ENCODE measurements around the gene C1GALT1.
"Not testable (repeated sequence)": the region's sequence is repeated elsewhere in the genome, so short reads cannot be mapped to it uniquely, and the experiment has no call there.

The C1GALT1 gene

GRCh38 chr7:7228472-7228871 is 46.1 kb downstream of the C1GALT1 start:
- Histone ChIP-seq H3K4me1 (ENCODE audit: insufficient read depth, low read length) (peaks cover 10% of the 10 kb centered on the region; the same call in 1 of the 2 replicates), H3K9me3 (ENCODE audit: insufficient read depth, low read depth, low read length) (peaks cover 6% of the 10 kb centered on the region; the same call in 1 of the 2 replicates), H3K9ac (ENCODE audit: low read depth, low read length) (no peak overlapping the region), H3K27ac (ENCODE audit: low read length) (no peak overlapping the region), H3K4me3 (ENCODE audit: low read length) (no peak overlapping the region), H3K27me3 (ENCODE audit: insufficient read depth, low read length) (no peaks in the 10 kb centered on the region), H3K36me3 (ENCODE audit: insufficient read depth, low read depth, low read length) (peaks cover 4% of the 10 kb centered on the region; the same call in 1 of the 2 replicates)

GRCh38 chr7:7228967-7229366 is 46.6 kb downstream of the C1GALT1 start:
- Histone ChIP-seq H3K36me3 (ENCODE audit: insufficient read depth, low read depth, low read length) (peaks cover 4% of the 10 kb centered on the region; the same call in 1 of the 2 replicates), H3K9ac (ENCODE audit: low read depth, low read length) (no peak overlapping the region), H3K27ac (ENCODE audit: low read length) (no peak overlapping the region), H3K4me1 (ENCODE audit: insufficient read depth, low read length) (peaks cover 15% of the 10 kb centered on the region; the same call in 1 of the 2 replicates), H3K4me3 (ENCODE audit: low read length) (no peak overlapping the region), H3K27me3 (ENCODE audit: insufficient read depth, low read length) (no peaks in the 10 kb centered on the region), H3K9me3 (ENCODE audit: insufficient read depth, low read depth, low read length) (peaks cover 6% of the 10 kb centered on the region; the same call in 1 of the 2 replicates)

DNA sequence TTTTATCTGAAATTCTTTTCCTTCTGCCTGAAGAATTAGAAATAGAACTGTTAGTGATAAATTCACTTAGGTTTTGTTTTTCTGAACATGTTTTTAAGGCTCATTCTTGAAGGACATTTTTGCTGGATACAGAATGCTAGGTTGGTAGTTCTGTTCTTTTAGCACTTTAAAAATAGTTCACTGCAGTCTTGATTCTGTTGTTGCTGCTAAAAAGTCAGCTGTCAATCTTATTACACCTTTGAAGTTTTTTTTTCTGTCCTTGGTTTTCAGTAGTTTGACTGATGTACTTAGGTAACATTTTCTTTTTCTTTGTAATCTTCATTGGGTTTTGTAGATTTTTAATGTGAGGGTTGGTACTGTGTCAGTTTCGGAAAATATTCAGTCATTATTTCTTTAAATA is 48.7 kb downstream of the C1GALT1 start:
- Histone ChIP-seq H3K27ac (ENCODE audit: low read length) (no peak overlapping the region), H3K4me3 (ENCODE audit: low read length) (no peak overlapping the region), H3K27me3 (ENCODE audit: insufficient read depth, low read length) (no peaks in the 10 kb centered on the region), H3K4me1 (ENCODE audit: insufficient read depth, low read length) (peaks cover 24% of the 10 kb centered on the region; the same call in 1 of the 2 replicates), H3K9me3 (ENCODE audit: insufficient read depth, low read depth, low read length) (peaks cover 6% of the 10 kb centered on the region; the same call in 1 of the 2 replicates), H3K9ac (ENCODE audit: low read depth, low read length) (no peak overlapping the region), H3K36me3 (ENCODE audit: insufficient read depth, low read depth, low read length) (peaks cover 17% of the 10 kb centered on the region)

GRCh38 chr7:7231865-7232264 is 49.5 kb downstream of the C1GALT1 start:
- Histone ChIP-seq H3K9ac (ENCODE audit: low read depth, low read length) (no peak overlapping the region), H3K9me3 (ENCODE audit: insufficient read depth, low read depth, low read length) (peaks cover 6% of the 10 kb centered on the region; the same call in 1 of the 2 replicates), H3K36me3 (ENCODE audit: insufficient read depth, low read depth, low read length) (peaks cover 20% of the 10 kb centered on the region), H3K4me3 (ENCODE audit: low read length) (no peak overlapping the region), H3K27me3 (ENCODE audit: insufficient read depth, low read length) (no peaks in the 10 kb centered on the region), H3K27ac (ENCODE audit: low read length) (no peak overlapping the region), H3K4me1 (ENCODE audit: insufficient read depth, low read length) (peaks cover 24% of the 10 kb centered on the region; the same call in 1 of the 2 replicates)

DNA sequence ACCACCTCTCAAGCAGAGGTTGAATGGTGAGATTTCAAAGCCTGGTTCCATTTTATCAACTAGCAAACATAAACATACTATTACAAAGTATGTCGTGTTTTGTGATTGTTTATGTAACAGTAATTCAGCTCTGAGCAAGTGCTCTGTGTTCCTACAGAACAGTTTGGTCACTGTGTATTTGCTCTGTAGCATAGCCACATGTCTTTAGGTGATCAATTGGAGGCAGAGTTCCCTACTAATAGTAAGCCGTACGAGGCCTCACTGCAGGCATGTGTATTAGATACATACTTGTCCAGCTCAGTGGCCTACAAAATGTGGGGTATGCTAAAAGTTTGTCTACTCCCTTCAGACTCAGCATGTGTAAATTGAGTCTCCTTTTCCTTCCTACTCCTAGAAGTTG is 53.0 kb downstream of the C1GALT1 start:
- Histone ChIP-seq H3K36me3 (ENCODE audit: insufficient read depth, low read depth, low read length) (peaks cover 45% of the 10 kb centered on the region), H3K27me3 (ENCODE audit: insufficient read depth, low read length) (no peaks in the 10 kb centered on the region), H3K4me1 (ENCODE audit: insufficient read depth, low read length) (peaks cover 38% of the 10 kb centered on the region), H3K27ac (ENCODE audit: low read length) (peak overlapping the region; percentile 43), H3K9ac (ENCODE audit: low read depth, low read length) (no peak overlapping the region), H3K4me3 (ENCODE audit: low read length) (no peak overlapping the region), H3K9me3 (ENCODE audit: insufficient read depth, low read depth, low read length) (peaks cover 6% of the 10 kb centered on the region; the same call in 1 of the 2 replicates)

DNA sequence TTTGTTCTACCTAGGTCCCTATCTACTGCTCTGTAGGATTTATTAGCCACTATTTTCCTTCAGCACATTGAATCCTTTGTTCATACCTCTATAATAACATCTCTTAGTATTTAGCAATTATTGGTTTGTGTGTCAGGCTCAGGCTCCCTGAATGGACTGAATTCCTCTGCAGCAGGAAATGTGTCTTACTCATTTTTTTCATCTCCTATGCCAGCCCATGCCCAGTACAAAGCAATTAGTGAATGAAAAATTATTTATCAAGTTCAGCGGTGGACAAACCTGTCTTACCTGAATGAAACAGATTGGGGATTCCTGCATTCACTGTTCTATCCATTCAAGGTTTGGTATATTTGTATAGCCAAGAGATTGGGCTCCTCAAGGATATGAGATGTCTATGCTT is 53.7 kb downstream of the C1GALT1 start:
- Histone ChIP-seq H3K4me1 (ENCODE audit: insufficient read depth, low read length) (peaks cover 38% of the 10 kb centered on the region), H3K36me3 (ENCODE audit: insufficient read depth, low read depth, low read length) (peaks cover 47% of the 10 kb centered on the region), H3K4me3 (ENCODE audit: low read length) (no peak overlapping the region), H3K9ac (ENCODE audit: low read depth, low read length) (no peak overlapping the region), H3K27me3 (ENCODE audit: insufficient read depth, low read length) (no peaks in the 10 kb centered on the region), H3K9me3 (ENCODE audit: insufficient read depth, low read depth, low read length) (peaks cover 3% of the 10 kb centered on the region; the same call in 1 of the 2 replicates), H3K27ac (ENCODE audit: low read length) (no peak overlapping the region)

DNA sequence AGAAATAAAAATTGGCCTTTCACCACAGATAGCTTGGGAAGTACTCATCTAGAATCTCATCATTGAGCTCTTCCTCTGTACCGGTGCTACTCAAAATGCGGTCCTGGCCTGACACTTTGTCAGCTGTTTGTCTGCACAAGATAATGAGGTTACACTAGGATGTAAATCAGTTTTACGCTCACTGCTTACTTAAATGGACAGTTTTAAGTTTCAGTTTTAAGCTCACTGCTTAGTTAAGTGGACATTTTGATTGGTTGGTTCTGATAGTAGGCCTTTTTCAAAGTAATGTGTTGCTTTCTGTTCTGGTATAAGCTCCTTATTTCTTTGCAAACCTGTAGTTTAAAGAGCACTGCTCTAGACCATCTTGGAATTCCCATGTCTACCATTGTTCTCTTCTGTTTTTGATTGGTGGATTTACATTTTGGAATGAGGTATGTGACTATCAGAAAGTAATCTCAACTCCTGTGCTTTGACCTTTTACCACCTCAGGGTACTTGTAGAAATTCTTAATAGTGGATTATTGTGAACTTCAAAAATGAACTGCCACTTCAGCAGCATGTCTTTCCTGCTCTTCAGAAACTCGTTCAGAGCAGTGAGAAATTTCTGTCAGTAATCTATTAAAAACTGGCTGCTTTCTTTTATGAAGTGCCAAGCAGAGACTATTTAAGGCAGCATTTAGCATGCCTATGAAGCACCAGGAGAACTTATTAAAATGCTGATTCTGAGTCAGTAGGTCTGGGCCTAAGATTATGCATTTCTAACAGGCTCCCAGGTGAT is 55.0 kb downstream of the C1GALT1 start:
- no peaks in the 10 kb centered on the region for H3K9me3 ChIP-seq (ENCODE audit: insufficient read depth, low read depth, low read length)
- H3K27ac ChIP-seq (ENCODE audit: low read length), result peak overlapping the region; percentile 90
- no peaks in the 10 kb centered on the region for H3K27me3 ChIP-seq (ENCODE audit: insufficient read depth, low read length)
- H3K9ac ChIP-seq (ENCODE audit: low read depth, low read length), result peak overlapping the region; percentile 59; the same call in 1 of the 2 replicates
- H3K36me3 ChIP-seq (ENCODE audit: insufficient read depth, low read depth, low read length), result peaks cover 51% of the 10 kb centered on the region
- peak overlapping the region; percentile 47 for H3K4me3 ChIP-seq (ENCODE audit: low read length)
- peaks cover 38% of the 10 kb centered on the region for H3K4me1 ChIP-seq (ENCODE audit: insufficient read depth, low read length)

DNA sequence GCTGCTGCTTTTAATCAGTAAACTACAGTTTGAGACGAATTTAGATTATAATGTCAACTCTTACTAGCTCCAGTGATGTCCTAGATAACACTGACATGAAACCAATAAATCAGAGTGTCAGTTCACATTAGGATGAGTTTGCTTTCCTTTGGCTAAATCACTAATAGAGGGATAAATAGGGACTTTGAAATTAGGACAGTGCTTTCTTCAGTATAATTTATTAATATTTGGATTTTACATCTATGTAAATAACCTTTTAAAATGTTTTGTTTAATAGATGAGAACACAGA is 55.6 kb downstream of the C1GALT1 start:
- peak overlapping the region; percentile 59; the same call in 1 of the 2 replicates for H3K9ac ChIP-seq (ENCODE audit: low read depth, low read length)
- no peaks in the 10 kb centered on the region for H3K9me3 ChIP-seq (ENCODE audit: insufficient read depth, low read depth, low read length)
- H3K27me3 ChIP-seq (ENCODE audit: insufficient read depth, low read length), result no peaks in the 10 kb centered on the region
- peak overlapping the region; percentile 90 for H3K27ac ChIP-seq (ENCODE audit: low read length)
- peak overlapping the region; percentile 47; the same call in 1 of the 2 replicates for H3K4me3 ChIP-seq (ENCODE audit: low read length)
- peaks cover 56% of the 10 kb centered on the region for H3K36me3 ChIP-seq (ENCODE audit: insufficient read depth, low read depth, low read length)
- H3K4me1 ChIP-seq (ENCODE audit: insufficient read depth, low read length), result peaks cover 36% of the 10 kb centered on the region

- Histone ChIP-seq H3K9me3 (ENCODE audit: insufficient read depth, low read depth, low read length) (no peaks in the 10 kb centered on the region), H3K4me3 (ENCODE audit: low read length) (no peak overlapping the region), H3K4me1 (ENCODE audit: insufficient read depth, low read length) (peaks cover 22% of the 10 kb centered on the region), H3K27me3 (ENCODE audit: insufficient read depth, low read length) (no peaks in the 10 kb centered on the region), H3K36me3 (ENCODE audit: insufficient read depth, low read depth, low read length) (peaks cover 70% of the 10 kb centered on the region), H3K9ac (ENCODE audit: low read depth, low read length) (no peak overlapping the region), H3K27ac (ENCODE audit: low read length) (no peak overlapping the region)
Measured at GRCh38 chr7:7239346-7239745, 57.0 kb downstream of the C1GALT1 start.

DNA sequence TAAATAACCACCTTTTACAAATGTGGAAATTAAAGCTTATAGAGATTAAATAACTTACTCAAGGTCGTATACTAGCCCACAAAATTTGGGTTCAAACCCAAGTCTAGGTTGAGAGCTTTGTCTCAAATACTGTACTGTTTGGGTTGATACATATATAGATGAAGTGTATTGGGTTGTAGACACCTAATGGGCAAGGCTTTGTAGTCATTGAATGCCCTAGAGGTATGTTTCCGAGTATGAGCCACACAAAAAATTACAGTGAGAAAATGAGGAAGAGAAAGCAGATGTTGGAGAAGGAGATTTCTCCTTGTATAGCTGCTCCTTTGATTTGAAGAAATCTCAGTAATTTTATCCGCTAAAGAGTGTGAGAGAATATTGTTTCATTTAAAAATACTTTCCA is 60.6 kb downstream of the C1GALT1 start:
- Histone ChIP-seq H3K36me3 (ENCODE audit: insufficient read depth, low read depth, low read length) (peaks cover 78% of the 10 kb centered on the region), H3K4me1 (ENCODE audit: insufficient read depth, low read length) (peaks cover 10% of the 10 kb centered on the region; the same call in 1 of the 2 replicates)

DNA sequence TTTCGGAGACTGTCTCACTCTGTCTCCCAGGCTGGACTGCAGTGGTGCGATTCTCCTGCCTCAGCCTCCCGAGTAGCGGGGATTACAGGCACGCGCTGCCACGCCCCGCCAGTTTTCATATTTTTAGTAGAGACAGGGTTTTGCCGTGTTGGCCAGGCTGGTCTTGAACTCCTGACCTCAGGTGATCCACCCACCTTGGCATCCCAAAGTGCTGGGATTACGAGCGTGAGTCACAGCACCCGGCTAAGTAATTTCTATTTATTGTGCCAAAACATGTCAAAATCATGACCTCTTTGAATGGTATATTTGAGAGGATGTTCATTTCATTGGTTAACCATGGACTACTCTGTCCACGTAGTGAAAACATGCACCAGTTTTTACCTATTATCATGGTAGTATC is 62.9 kb downstream of the C1GALT1 start:
- H3K27ac ChIP-seq (ENCODE audit: low read length); H3K9me3 ChIP-seq (ENCODE audit: insufficient read depth, low read depth, low read length); H3K27me3 ChIP-seq (ENCODE audit: insufficient read depth, low read length); H3K4me3 ChIP-seq (ENCODE audit: low read length); H3K4me1 ChIP-seq (ENCODE audit: insufficient read depth, low read length); H3K9ac ChIP-seq (ENCODE audit: low read depth, low read length): not testable (repeated sequence)
- H3K36me3 ChIP-seq (ENCODE audit: insufficient read depth, low read depth, low read length), result peaks cover 55% of the 10 kb centered on the region

More for the DNA sequence above, 60.6 kb downstream of the C1GALT1 start:
- Histone ChIP-seq H3K4me3 (ENCODE audit: low read length) (no peak overlapping the region), H3K9me3 (ENCODE audit: insufficient read depth, low read depth, low read length) (no peaks in the 10 kb centered on the region), H3K27me3 (ENCODE audit: insufficient read depth, low read length) (no peaks in the 10 kb centered on the region), H3K27ac (ENCODE audit: low read length) (no peak overlapping the region), H3K9ac (ENCODE audit: low read depth, low read length) (no peak overlapping the region)

DNA sequence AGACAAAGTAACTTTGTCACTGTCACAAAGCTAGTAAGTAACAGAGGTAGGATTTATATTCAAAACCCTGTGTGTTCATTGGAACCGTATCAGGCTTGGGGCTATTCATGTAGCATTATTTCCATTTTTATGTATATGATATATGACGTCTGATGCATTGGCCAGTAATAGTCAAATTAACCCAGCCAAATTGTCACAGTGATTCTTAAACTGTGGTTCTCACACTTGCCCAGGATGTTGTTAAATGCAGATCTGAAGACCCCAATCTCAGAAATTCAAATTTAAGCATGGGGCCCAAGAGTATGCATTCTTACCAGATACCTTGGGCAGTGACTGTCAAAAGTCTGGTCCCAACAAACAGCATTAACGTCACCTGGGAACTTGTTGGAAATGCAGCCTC is 63.9 kb downstream of the C1GALT1 start:
- H3K27me3 ChIP-seq (ENCODE audit: insufficient read depth, low read length), result no peaks in the 10 kb centered on the region
- H3K4me3 ChIP-seq (ENCODE audit: low read length), result no peak overlapping the region
- H3K4me1 ChIP-seq (ENCODE audit: insufficient read depth, low read length), result peaks cover 5% of the 10 kb centered on the region; the same call in 1 of the 2 replicates
- no peak overlapping the region for H3K9ac ChIP-seq (ENCODE audit: low read depth, low read length)
- H3K27ac ChIP-seq (ENCODE audit: low read length), result no peak overlapping the region
- peaks cover 46% of the 10 kb centered on the region for H3K36me3 ChIP-seq (ENCODE audit: insufficient read depth, low read depth, low read length)
- no peaks in the 10 kb centered on the region for H3K9me3 ChIP-seq (ENCODE audit: insufficient read depth, low read depth, low read length)
